GM21529 (cell line): Measurements from ENCODE around the gene DLG1.
A peak's percentile ranks its signal among the peaks of the same experiment; 100 is the strongest.

Experiments
- ATAC-seq: cut with Tn5 transposase; IDR thresholded peaks from one replicate; pipeline ENCODE4 v1.9.1; 2021; ENCODE audit not compliant: unreplicated experiment

DLG1 gene

DNA sequence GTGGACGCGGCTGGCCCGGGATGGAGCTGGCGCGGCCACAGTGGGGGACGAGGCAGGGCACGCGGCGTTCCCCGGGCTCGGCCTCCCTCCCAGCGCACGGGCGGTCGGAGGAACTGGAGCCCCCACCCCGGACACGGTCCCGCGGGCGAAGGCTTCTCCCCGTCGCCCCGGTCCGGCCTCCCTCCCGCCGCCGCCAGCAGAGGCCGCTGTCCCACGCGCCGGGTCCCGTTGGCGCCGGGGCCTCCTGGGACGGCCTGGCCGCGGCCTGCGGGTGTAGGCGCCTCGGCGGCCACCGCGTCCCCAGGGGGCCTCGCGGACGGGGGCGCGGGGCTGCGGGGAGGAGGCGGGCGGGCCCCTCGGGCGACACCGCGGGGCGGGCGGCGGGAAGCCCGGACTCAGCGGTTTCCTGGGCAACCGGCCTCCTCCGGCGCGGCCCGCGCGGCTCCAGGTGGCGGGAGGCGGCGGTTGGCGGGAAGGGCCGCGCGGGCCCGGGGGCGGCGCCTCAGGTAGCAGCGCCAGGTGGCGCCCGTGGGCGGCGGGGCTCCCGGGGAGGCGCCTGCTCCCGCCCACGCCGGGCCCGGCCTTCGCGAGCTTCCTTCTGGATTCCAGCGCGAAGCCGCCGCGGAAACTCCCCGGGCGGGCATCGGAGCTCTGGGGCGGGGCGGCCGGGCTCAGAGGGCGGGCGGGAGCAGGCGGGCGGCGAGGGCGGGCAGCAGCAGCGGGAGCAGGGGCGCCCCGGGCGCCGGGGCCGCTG, 295.5 kb downstream of the DLG1 start:
- peak; percentile 72 for ATAC-seq

DNA sequence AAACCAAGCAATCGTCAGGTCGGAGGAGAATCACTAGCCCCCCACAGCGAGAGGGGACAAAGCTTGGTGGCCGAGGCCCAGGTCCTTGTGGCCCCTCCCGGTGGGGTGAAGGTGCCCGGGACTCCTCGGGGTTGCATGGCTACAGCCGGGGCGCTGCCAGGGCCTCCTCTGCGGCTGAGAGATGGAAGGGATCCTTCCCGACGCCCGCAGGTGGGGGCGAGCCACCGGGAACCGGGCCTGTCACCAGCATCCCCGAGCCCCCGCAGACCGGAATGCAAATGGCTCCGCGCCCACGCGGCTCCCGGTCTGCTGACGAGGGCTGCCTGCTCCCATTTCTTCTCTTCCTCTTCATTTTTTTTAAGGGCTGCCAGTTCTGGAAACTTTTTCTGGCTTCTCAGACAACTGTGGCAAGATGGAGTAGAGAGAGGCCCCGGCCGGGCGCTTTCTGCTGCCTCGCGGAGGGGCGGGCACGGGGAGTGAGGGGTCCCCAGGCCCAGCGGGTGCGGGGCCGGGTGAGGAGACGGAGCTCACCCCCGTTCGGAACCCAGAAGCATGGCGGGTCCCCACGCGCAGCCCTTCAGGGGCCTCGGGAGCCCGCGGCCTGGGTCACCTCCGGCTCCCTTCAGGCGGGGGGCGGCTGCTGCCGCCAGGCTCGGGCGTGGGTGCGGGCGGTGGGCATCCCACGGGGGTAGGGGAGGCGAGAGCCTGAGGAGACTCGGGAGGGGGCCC, 296.3 kb downstream of the DLG1 start:
- peak; percentile 3 for ATAC-seq

DNA sequence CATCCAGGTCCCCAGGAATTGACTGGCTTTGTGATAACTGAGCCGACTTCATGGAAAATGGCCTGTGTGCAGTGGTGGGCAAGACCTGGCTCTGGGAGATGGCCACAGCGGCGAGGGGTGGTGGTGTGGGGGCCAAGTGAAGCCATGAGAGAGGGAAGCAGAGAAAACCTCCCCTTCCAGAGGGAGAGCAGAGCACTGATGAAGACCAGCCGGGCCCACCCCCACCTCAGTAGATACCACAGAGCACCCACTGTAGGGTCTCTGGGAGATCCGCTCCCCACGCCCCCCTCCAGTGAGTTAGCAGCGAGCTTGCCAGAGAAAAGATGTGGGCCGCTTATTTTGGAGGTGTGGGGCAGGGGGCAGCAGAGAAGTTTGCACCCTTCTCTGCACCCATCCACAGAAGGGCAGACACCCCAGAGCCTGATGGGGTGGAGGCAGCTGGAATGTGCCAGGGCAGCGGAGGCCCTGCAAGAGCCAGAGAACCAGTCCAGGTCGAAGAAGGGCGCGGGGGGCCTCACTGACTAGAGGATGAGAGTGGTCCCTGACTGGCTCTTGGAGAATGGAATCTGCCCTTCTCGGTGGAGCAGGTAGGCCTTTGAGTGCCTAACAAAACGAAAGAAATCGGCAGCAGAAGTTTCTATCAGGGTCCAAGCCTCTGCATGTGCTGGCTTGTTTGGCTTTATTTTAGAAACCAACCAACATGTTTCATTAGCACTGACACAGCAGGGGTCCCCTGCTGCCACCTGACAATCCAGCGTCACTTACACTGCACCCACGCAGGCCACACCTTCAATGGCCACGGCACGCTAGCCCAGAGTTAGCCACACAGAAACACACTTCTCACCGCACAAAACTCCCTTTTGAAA, 297.1 kb downstream of the DLG1 start:
- ATAC-seq, result no peak

GRCh38 chr3:197000211-197000610, 298.2 kb downstream of the DLG1 start:
- no peak for ATAC-seq

DNA sequence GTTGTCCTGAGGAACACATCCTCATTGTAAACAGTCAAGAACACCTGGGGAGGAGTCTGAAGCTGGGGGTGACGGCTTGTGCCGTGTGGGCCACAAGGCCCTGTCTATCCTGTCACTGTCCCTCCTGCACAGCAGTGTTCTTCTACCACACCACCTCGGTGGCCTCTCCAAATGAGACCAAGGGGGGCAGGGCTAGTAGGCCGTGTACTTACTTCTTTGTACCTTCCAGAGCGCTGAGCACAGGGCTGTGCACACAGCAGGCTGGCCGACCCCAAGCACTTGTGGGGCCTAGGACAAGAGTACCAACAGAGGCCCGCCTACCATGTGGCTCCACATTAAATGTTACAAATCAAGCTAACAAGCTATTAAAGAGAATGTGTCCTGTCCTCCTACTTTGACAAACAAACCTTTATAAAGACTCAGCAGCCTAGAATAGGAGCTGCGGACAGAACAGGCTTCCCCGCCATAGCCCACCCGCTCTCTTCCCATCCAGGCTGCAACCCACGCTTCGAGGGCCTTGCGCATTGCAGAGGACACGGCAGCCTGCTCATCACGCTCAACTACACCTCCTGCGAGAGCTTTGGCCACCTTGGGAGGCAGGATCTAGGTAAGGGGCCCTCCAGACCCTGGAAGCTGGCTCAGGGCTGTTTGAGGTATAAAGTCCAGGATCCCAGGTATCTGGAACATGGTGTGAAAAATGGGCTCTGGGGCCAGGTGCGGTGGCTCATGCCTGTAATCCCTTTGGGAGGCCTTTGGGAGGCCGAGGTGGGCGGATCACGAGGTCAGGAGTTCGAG, 299.2 kb downstream of the DLG1 start:
- no peak for ATAC-seq

- ATAC-seq, result no peak
Measured at GRCh38 chr3:196997311-196997710, 301.1 kb downstream of the DLG1 start.

GRCh38 chr3:196996454-196997265, 301.8 kb downstream of the DLG1 start:
- no peak for ATAC-seq

- no peak for ATAC-seq
Measured at GRCh38 chr3:196995646-196996355, 302.6 kb downstream of the DLG1 start.

- ATAC-seq, result no peak
Measured at GRCh38 chr3:196995027-196995426, 303.4 kb downstream of the DLG1 start.

DNA sequence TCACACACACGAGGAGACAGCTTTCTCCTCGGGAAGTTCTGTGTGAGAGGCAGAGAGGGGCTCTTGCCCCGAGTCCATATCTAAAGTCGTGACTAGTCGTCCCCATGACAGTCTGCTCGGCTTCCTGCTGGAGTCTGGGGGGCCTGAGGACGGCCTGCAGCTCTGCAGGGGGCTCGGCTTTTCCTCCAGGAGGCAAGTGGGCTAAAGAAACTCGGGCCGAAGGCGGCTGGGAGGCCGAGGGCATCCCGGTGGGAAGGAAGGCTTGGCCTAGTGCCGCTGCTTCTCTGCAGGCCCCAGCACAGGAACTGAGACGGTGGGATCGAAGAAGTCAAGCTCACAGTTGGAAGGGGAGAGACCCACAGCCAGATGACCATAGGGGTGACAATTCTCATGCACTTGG, 304.4 kb downstream of the DLG1 start:
- ATAC-seq, result no peak
